Measurements from ENCODE around the gene INO80.

DNA sequence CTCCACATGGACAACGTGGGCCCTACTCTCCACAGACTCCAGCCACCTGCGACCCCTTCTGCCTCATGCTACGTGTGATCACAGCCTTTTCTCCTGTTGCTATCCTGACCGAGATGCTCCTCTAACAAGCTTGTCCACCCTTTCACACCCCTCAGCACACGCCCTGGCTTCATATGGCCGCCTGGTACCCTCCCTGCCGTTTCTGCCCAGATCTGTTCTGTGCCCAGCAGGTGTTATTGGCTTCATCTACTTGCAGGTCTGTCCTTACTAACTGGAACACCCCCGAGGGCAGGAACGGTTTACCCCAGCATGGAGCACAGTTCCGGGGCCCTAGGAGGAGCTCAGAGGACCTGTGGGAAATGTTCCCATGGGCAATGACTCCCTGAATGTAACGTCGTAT, 152.9 kb downstream of the INO80 start:
- TF ChIP-seq, protein P1, sequence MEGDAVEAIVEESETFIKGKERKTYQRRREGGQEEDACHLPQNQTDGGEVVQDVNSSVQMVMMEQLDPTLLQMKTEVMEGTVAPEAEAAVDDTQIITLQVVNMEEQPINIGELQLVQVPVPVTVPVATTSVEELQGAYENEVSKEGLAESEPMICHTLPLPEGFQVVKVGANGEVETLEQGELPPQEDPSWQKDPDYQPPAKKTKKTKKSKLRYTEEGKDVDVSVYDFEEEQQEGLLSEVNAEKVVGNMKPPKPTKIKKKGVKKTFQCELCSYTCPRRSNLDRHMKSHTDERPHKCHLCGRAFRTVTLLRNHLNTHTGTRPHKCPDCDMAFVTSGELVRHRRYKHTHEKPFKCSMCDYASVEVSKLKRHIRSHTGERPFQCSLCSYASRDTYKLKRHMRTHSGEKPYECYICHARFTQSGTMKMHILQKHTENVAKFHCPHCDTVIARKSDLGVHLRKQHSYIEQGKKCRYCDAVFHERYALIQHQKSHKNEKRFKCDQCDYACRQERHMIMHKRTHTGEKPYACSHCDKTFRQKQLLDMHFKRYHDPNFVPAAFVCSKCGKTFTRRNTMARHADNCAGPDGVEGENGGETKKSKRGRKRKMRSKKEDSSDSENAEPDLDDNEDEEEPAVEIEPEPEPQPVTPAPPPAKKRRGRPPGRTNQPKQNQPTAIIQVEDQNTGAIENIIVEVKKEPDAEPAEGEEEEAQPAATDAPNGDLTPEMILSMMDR (conservative IDR thresholded peaks at IDR 0.05; ENCODE audit: low read length) = no peak
- no peak for TF ChIP-seq EZH2phosphoT487 (IDR thresholded peaks at IDR 0.05; ENCODE audit: borderline replicate concordance)

Data from Loucy (cell line).